Lower leg skin (tissue), 4 donors: ENCODE results near the gene BAIAP2. TPM values are rescaled to one million over a fixed set of nuclear protein-coding genes. Genes with fewer than 3 reads are reported as not detected.

ENCODE experiments used
- DNase-seq, 2 donors: peaks; one replicate each; pipeline ENCODE4 v3.0.0-alpha.2; 2019; ENCODE audit warnings: low spot score in 2 of 2
- H3K4me3 ChIP-seq: fragments of 200-600 bp; sonication (generic); 2 replicates; pipeline ENCODE4 v1.5.1; 2017; ENCODE audit warnings: mild to moderate bottlenecking, low read depth; ENCODE audit not compliant: poor library complexity, severe bottlenecking
- POLR2A ChIP-seq, 2 donors: fragments of 450-650 bp; IDR thresholded peaks; one replicate each; pipeline ENCODE4 v1.6.1; 2016 to 2017; ENCODE audit warnings: antibody characterized with exemption in 2 of 2, mild to moderate bottlenecking in 1 of 2, moderate library complexity in 1 of 2
- WGBS, 2 donors: methylation state at CpG; one replicate each; pipeline ENCODE4 v1.1.5; 2018; 5-methylcytosine and 5-hydroxymethylcytosine counted together
- intact Hi-C: fragments of 100-400 bp; cut with DNase I; formaldehyde crosslinking; loops from one replicate; pipeline ENCODE4 v1.15.0; 2023; ENCODE audit warnings: low total_unique reads
- total RNA-seq, 4 donors: library from RNA; depleted of rRNA; stranded (reverse); fragments of >200 nt; gene quantifications; one replicate each; pipeline ENCODE4 v1.1.0, GENCODE V29; 2016
- TF ChIP-seq, protein P1 (sequence below), 3 donors: fragments of 450-650 bp; IDR thresholded peaks; one replicate each; pipeline ENCODE4 v1.5.1; 2016; ENCODE audit warnings: antibody characterized with exemption in 3 of 3, mild to moderate bottlenecking in 3 of 3, moderate library complexity in 2 of 3

Gene BAIAP2
- total RNA-seq, 4 donors from 2014 or later, result 190 to 308 (median 224) TPM

DNA sequence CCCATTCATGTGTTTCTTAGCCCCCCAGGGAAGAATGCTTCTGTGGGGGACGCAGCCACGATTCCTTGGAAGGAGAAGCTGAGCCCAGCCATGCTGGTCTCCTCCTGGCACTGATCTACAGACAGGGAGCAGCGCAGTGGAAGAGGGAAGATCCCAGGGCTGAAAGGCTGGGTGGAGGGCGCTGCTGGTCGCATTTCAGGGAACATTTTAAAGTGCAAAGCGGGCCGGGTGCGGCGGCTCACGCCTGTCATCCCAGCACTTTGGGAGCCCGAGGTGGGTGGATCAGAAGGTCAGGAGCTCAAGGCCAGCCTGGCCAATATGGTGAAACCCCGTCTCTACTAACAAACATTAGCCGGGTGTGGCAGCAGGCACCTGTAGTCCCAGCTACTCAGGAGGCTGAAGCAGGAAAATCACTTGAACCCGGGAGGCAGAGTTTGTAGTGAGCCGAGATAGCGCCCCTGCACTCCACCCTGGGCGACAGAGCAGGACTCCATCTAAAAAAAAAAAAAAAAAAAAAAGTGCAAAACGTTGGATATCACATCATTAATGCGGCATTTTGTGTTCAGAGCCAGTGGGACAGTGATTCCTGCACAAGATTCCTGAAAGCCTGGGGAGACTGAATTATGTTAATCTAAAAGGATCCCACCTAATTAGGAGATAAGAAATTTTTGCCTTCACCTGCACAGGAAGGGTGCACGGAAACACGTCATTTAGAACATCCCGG lies 43.9 kb upstream of the BAIAP2 start:
- intact Hi-C loops, result no loop called here
- H3K4me3 ChIP-seq, result peak overlapping the region; percentile 86
- WGBS, 2 donors, result 30% methylated on average over 22 of the region's 22 CpGs
- DNase-seq, result peak in 1 of 2 donors; percentile 82
- no peak for TF ChIP-seq POLR2A (IDR thresholded peaks at IDR 0.05)

DNA sequence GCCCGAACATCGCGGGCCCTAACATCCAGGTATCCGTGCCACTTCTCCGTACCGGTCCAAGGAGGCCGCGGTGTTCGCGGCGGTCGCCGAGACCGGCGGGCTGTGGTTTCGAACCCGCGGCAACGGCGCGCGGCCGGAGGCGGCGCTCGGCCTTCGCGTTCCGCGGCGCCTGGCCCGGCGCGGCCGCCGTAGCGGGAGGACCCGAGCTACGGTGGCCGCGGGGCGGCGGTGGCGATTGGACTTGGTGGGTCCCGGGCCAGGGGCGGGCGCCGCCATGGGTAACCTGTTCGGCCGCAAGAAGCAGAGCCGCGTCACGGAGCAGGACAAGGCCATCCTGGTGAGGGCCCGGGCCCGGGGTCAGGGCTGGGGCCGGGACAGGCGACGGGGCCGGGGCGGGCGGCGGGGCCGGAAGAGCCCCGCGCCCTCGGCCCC lies 43.3 kb upstream of the BAIAP2 start, which contains the start of gene CHMP6:
TSS of gene CHMP6 (plus strand) at position 197 of the 432 bp plus-strand sequence. CDS start at position 275, 78 bp downstream.
- DNase-seq, result peak; percentile 61 to 93
- intact Hi-C loops, result no loop called here
- TF ChIP-seq, protein P1, sequence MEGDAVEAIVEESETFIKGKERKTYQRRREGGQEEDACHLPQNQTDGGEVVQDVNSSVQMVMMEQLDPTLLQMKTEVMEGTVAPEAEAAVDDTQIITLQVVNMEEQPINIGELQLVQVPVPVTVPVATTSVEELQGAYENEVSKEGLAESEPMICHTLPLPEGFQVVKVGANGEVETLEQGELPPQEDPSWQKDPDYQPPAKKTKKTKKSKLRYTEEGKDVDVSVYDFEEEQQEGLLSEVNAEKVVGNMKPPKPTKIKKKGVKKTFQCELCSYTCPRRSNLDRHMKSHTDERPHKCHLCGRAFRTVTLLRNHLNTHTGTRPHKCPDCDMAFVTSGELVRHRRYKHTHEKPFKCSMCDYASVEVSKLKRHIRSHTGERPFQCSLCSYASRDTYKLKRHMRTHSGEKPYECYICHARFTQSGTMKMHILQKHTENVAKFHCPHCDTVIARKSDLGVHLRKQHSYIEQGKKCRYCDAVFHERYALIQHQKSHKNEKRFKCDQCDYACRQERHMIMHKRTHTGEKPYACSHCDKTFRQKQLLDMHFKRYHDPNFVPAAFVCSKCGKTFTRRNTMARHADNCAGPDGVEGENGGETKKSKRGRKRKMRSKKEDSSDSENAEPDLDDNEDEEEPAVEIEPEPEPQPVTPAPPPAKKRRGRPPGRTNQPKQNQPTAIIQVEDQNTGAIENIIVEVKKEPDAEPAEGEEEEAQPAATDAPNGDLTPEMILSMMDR (IDR thresholded peaks at IDR 0.05), result no peak
- no peak for TF ChIP-seq POLR2A (IDR thresholded peaks at IDR 0.05)
- WGBS, 2 donors, result 0% methylated on average over 9 to 54 of the region's 66 CpGs
- peak within 1 kb of the TSS; percentile 86 for H3K4me3 ChIP-seq

DNA sequence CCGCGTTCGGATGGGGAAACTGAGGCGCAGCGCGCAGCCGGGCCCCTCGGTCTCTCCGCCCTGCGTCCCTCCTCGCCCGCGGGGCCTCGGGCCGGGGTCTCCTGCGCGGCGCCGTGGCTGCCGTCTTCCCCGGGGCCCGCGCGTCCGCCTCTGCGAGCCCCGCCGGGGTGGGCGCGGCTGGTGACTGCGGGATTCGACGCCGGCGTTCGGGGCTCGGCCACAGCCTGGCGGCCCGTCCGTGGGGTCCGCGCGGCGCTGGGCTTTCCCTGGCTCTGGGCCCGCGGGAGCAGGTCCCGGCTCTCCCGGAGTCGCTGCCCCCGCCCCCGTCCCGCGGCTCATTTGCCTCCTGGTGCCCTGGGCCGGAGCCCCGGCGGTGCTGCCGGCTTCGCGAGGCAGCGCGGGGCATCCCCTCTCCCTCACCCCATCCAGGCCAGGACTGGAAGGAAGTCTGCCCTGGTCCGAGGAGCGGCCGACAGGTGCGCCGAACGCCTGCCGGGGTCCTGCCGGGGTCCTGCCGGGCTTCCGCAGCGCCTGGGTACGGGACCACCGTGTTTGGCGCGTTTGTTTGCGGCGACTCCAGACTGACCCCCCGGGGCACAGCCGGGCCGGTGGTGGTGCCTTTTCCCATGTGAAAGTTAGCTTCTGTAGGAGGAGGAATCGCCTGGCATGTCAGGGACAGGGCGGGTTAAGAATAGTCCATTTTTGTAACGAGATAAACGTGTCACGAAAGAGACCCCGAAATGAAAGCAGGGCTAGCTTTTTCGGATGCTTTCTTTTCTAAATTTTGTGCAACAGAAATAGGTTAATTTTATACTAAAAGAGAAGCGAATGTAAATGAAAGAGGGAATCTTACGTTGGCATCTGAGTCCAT lies 42.6 kb upstream of the BAIAP2 start:
- TF ChIP-seq, protein P1 (IDR thresholded peaks at IDR 0.05), result no peak
- TF ChIP-seq POLR2A (IDR thresholded peaks at IDR 0.05), result no peak
- intact Hi-C loops, result no loop called here

DNA sequence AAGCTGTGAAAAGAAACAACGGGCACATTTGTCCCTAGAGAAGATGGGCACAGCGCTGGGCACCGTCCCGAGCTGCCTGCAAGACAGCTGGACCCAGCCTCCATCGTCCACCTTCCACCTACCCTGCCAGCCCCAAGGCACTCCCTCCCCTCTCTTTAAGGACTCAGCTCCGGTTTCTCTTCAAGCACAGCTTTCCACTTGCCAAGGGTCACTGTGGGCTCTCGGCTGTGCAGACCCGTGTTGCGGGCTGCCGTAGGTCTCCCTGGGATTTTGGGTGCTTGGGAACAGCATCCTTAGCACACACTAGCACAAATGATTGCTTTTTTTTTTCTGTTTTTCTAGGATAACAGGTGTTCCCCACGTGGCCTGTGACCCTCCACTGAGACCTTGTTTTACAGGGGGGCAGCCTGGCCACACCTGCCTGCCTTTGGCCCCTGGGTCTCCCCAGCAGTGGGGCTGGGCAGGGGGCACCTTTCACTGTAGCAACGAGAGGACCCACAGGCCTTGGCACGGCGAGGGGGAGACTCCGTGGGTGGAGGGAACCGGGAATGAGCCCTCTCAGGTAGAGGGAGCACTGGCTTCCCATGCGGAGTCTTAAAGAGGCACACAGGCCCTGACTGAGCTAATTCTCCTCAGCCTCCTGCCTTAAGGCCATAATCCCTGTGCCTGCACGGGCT lies 41.9 kb upstream of the BAIAP2 start:
- TF ChIP-seq, protein P1 (IDR thresholded peaks at IDR 0.05), result no peak
- H3K4me3 ChIP-seq, result no peak overlapping the region
- intact Hi-C loops, result no loop called here
- 27 to 41% methylated on average over 17 to 18 of the region's 18 CpGs for WGBS, 2 donors
- DNase-seq, result no peak

More for the DNA sequence above, 42.6 kb upstream of the BAIAP2 start:
- DNase-seq, result peak in 1 of 2 donors; percentile 85
- WGBS, 2 donors, result 3 to 5% methylated on average over 33 to 40 of the region's 90 CpGs
- peak overlapping the region; percentile 86 for H3K4me3 ChIP-seq

DNA sequence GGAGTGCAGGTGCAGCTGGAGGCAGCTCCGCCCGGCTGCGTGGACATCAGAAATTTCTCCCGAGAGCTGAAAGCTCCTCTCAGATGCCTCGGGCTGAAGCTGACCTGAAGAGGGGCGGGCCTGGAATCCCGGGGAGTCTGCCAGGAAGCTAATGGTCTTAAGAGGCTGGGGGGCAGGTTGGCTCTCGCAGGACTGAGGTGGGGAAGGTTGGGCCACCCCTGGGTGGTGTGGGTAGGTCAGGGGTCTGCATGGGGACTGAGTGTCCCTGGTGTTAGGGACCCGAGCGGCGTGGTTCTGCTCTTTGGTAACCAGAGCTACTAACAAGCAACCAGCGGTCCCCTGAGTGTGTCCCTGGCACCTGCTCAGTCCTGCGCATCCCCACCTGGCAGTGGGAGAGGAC lies 39.8 kb upstream of the BAIAP2 start:
- intact Hi-C loops, result no loop called here
- no peak overlapping the region for H3K4me3 ChIP-seq
- 67 to 86% methylated on average over 11 to 12 of the region's 13 CpGs for WGBS, 2 donors
- no peak for TF ChIP-seq POLR2A (IDR thresholded peaks at IDR 0.05)
- TF ChIP-seq, protein P1 (IDR thresholded peaks at IDR 0.05), result no peak
- DNase-seq, result peak in 1 of 2 donors; percentile 85
